GM21737 (cell line): ENCODE measurements around the gene MMP15.
"Not testable (repeated sequence)": the region's sequence is repeated elsewhere in the genome, so short reads cannot be mapped to it uniquely, and the experiment has no call there.

Experiments
- ATAC-seq: cut with Tn5 transposase; IDR thresholded peaks from one replicate; pipeline ENCODE4 v1.9.1; 2021; ENCODE audit warnings: mild to moderate bottlenecking, moderate library complexity; ENCODE audit not compliant: unreplicated experiment

The MMP15 gene

DNA sequence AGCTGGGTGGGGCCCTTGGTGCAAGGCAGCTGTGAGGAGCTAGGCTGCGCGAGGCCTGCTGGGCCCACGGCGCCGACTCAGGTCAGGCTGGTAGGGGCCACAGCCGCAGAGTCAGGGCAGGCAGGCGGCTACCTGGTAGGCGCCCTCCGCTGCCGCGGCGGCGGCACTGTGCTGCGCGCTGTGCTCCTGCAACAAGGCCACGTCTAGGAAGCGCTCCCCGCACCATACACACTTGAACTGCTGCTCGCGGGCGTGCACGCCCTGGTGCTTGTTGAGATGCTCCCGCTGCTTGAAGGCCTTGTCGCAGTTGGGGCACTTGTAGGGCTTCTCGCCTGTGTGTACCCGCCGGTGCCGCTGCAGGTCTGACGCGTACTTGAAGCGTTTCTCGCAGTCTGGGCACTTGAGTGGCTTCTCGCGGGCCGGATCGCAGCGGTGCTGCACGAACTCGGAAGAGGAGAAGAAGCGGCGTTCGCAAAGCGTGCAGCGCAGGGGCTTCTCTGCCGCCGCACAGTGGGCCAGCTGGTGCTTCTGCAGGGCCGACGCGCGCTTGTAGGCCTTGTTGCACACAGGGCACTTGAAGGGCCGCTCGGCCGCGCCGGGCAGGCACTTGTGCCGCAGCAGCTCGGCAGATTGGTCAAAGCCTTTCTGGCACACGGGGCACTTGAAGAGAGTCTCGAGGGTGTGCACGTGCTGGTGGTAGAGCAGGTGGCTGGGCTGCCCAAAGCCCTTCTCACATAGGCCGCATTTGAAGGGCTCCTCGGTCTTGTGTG is 29.0 kb upstream of the MMP15 start:
- ATAC-seq = no peak

DNA sequence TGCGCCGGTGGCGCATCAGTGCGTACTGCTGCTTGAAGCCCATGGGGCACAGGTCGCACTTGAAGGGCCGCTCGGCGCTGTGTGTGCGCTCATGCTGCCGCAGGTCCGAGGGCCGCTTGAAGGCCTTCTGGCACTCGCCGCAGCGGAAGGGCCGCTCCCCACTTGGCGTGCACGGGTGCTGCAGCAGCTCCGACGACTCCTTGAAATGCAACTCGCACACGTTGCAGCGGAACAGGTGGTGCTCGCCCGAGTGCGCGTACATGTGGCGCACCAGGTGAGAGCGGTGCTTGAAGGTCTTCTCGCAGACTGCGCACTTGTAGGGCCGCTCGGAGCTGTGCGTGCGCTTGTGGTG is 28.4 kb upstream of the MMP15 start:
- no peak for ATAC-seq

DNA sequence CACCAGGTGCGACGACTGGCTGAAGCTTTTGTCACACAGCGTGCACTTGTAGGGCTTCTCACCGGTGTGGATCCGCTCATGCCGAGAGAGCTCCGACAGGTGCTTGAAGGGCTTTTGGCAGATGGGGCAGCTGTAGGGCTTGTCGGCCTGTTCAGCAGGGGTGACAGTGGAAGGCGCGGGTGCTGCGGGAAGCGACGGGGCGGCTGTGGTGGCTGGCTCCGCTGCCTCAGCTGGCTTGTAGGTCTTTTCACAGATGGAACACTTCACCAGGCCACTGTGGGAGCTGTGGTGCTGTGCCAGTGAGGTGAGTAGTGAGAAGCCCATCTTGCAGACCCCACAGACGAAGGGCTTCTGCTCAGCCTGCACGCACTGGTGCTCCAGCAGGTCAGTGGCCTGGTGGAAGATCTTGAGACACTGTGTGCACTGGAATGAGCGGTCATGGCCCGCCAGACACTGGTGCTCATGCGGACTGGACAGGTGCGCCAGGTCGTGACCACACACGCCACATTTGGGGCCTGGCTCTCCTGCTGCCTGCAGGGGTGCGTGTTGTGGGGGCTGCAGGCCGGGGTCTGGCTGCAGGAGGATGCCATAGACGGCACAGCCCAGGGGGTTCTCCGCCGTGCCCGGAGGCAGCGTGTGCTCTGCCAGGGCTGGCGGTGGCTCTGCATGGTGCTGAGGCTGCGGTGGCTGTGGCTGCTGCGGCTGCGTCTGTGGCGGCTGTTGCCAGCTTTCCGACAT is 27.9 kb upstream of the MMP15 start:
- ATAC-seq = no peak

DNA sequence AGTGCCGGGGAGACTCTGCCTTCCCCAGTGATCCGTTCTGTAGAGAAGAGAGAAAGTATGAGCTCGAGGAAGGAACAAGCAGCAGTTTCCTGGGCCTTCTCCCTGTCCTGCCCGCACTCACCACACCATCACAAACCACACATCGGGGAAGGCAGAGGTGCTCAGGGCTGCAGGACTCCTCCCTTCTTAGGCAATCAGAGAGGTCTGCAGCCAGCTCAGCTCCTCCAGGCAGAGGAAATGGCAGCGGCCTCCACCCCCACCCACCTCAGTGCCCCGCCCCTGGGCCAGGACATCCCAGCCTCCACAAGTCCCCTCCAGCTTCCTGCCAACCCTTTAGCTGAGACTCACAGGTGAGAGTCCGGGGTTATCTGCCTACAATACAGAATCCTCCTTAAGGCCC is 27.1 kb upstream of the MMP15 start:
- no peak for ATAC-seq

DNA sequence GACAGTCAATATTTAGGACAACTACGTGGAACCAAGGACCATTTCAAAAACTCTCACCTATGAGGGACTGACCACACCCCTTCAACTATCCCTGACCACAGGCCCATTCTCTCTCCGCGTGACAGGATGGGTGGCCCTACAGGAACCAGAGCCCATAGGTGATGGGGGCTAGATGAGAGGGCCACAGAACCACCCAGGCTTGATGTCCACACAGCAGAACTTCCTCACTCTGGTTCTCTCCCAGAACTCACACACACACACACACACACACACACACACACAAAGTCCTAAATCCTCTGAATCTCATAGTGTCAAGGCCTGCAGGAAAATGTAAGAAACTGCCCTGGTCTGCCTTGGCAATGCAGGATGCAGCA is 26.6 kb upstream of the MMP15 start:
- no peak for ATAC-seq

DNA sequence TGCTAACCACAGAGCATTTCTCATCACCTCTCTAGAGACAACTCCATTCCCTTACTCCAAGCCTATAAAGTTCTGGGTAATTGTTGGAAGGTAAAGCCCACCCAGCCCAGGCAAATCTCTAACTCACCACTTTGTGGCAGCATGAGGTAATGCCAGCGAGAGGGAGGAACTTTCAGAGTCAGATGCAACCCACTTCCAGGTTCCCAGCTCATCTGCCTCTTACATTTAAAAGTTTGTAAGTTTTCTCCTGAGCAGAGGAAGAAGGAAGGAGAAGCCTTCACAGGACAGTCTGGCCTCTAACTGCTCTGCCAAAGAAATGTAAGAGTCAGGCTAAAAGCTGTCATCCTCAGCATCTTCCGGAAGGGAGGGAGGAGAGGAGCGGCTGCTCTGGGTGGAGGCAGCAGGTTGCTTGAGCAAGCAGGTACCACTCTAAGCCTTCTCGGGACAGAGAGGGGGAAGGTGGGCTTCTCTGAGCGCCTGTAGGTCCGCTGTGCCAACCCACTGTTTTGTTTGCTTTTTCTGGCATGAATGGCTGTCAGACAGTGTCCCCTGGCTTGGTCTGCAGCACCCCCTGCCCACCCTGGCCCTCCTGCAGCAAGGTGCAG is 26.1 kb upstream of the MMP15 start:
- no peak for ATAC-seq

DNA sequence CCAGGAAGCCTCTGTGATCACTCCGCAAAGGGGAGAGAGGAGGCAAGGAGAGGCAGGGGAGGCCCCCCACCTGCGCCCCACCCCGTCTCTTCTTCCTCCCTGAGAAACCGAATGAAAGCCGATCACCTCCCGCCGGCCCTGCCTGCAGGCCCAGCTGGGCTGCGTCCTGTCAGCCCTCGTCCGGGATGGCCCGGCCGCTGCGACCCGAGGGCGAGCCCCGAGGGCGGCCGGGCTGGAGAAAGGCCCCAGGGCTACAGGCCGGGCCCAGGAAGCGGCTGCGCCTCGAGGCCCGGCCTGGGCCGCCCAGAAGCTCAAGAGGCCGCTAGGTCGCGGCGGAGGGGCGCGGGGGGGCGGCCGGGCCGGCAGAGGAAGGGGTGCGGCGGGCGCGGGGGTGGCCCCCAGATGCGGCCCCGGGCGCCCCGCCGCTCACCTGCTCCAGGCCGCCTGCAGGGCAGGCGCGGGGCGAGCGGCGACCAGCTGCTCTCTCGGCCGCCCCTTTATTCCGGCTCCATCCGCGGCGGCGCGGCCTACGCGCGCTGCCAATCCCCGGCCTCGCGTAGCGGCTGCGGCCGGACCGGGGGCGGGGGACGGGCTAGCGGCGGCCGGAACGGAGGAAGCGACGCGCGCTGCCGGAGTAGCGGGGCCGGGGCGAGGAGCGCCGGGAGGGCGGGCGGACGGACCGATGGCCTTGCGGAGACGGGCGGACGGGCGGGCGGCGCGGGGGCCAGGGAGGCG is 25.4 kb upstream of the MMP15 start, which contains the start of gene ZNF319:
Gene ZNF319 (minus strand): TSS at position 702 of the 735 bp plus-strand sequence. CDS start 2,407 bp downstream, outside the sequence.
- peak; percentile 21 for ATAC-seq

DNA sequence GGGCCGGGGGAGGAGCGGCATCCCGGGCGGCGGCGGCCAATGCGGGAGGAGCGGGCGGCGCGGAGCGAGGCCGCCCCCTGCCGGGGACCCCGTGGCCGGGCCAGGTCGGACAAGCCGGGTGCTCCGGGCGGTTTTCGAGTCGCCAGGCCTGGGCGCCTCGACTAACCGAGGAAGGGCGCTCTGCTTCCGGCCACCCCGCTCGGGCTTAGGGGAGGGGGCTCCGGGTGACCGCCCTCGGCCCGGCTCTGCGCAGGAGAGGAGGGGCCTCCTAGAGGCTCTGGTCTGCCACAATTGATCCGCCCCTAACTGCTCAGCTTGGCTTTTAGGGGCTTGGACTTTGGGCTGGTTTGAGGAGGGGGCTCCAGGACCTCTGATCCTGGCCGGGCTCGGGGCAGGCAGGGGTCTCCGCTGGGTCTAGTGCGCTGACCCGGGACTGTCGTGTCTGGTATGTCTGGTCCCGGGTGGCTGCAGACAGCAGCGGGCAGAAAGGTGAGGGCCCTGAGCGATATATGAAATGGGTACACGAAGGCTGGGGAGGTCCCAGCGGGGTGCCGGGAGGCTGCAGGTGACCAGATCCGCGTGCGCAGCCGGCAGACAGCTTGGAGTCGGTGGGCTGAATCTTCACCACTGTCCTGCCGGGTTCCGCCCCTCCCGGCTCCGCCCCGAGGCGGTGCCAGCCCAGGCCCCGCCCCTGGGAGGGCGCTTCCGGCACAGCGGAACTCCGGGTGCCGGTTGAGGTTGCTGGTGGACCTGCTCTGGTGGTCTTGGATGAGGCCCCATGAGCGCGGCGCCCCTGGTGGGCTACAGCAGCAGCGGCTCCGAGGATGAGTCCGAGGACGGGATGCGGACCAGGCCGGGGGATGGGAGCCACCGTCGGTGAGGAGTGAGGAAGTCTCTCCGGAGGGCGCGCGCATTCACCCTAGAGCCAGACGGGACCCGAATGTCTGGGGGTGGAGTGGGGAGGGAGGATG is 24.6 kb upstream of the MMP15 start, which contains the start of gene USB1:
Gene USB1 (plus strand): TSS at position 702 of the 971 bp plus-strand sequence. CDS start 77 bp downstream, at position 779.
- peak; percentile 80 for ATAC-seq

DNA sequence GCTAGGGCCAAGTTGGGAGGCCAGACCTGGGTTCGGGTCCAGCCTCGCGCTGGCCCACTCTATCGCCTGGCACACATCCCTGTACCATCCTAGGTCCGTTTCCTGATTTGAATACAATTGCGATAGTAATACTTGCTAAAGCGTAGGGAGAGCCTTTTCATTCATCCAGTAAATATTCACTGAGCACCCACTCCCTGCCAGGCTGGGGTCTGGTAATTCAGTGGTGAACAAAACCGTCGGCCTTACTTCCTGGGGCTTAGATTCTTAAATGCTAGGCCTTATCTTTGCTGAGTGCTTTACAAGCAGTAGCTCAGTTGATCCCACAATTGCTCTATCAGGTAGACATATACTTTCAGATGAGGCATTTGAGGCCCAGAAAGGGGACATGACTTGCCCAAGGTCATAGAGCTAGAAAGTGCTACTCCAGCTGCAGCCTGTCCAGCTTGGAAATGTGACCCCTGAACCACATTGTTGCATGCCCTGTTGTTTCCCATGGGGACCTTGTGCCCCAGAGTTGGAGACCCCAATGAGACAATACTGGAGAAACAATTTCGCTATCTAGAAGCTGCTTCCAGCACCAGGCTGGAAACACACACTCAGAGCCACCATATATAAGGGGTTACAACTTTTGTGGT is 23.7 kb upstream of the MMP15 start:
- ATAC-seq = no peak

DNA sequence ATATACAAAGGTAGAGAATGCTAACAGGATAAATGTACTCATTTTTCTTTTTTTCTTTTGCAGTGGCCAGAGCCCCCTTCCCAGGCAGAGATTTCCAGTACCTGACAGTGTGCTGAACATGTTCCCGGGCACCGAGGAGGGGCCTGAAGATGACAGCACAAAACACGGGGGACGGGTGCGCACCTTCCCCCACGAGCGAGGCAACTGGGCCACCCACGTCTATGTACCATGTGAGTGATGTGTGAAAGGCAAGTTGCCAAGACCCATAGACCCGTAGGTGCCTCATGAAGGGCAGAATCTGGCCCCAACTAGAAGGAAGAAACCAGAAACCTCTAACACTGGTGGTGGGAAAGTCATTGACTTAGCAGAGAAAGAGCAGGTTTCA is 23.1 kb upstream of the MMP15 start:
- ATAC-seq = no peak

DNA sequence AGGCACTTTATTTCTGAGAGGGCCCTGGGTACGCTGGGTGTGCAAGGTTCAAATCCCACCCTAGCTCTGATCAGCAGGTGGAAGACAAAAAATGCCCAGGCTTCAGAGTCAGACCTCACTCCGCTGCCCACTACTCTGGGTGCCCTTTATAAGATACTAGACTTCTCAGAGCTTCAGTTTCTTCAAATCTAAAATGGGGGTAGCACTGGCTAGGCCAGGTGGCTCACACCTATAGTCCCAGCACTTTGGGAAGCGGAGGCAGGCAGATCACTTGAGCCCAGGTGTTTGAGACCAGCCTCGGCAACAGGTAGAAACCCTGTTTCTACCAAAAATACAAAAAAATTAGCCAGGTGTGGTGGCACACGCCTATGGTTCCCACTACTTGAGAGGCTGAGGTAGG is 22.6 kb upstream of the MMP15 start:
- no peak for ATAC-seq

DNA sequence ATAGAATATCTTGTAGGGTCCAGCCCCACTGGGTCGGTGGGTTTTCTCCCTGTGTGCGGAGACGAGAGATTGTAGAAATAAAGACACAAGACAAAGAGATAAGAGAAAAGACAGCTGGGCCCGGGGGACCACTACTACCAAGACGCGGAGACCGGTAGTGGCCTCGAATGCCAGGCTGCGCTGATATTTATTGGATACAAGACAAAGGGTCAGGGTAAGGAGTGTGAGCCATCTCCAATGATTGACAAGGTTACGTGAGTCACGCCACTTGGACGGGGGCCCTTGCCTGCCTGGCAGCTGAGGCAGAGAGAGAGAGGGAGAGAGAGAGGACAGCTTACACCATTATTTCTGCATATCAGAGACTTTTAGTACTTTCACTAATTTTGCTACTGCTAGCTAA is 20.8 kb upstream of the MMP15 start:
- not testable (repeated sequence) for ATAC-seq

DNA sequence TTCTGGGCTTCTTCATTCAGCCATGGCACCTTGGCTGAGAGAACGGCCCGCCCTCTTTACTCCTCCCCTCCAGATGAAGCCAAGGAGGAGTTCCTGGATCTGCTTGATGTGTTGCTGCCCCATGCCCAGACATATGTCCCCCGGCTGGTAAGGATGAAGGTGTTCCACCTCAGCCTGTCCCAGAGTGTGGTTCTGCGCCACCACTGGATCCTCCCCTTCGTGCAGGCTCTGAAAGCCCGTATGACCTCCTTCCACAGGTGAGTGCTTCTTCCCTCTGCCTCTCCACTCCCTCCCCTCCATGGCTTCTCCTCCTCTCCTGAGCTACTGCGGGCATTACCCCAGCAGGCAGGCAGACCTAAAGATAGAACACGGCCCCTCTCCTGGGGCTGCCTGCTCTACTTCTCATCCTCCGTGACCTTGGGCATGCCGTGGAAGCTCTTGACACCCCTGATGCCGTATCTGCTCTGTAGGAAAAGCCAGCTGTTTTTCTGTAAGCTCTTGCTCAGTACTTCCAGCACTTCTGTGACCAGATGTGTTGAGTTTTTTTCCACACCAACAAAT is 15.6 kb upstream of the MMP15 start:
- ATAC-seq = no peak

DNA sequence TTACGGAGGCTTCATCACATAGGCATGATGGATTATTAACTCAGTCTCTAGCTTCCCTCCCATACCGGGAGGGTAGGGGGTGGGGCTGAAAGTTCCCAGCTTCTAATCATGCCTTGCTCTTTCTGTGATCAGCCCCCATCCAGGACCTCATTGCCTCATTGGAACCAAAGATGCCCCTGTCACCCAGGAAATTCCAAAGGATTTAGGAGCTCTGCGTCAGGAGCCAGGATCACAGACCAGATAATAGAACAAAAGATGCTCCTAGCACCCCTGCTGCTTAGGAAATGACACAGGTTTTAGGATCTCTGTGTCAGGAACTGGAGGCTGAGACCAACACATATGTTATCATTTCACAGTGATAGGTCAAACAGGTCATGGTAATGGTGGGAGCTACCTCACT is 14.7 kb upstream of the MMP15 start:
- ATAC-seq = no peak

DNA sequence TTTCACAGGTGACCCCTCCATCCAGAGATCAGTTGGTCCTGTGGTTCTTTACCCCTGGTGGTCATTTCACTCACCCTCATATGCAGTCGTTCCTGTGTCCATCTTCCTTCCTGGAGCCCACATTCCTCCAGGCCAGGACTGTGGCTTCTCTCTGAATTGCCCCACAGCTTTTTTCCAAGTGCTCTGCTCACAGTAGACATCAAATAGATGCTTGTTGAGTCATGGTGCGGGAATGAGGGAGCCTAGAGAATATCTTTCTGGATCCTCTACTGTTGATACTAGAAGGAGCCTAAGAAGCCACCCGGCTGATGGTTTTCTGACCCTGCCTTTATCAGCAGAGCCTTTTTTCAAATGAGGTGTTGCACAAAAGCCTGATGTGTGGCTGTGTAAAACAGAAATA is 13.9 kb upstream of the MMP15 start:
- ATAC-seq = no peak

DNA sequence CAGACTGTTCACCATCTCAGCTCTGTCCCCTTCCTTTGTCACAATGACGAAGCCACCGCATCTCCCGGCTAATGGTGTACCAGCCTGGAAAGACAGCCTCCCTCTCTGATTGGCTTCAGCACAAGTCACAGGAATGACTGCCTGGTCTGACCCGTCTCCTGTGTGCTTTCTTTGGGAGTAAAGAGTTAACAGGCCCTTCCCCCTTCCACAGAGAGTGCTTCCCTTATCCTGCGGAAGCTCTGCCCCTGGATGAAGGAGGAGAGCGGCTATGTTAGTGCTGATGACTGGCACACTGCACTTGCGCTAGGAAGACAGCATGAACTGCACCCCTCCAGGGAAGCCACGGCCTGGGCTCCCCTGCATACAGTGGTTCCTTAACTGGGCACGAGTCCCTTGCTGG is 13.1 kb upstream of the MMP15 start:
- no peak for ATAC-seq

DNA sequence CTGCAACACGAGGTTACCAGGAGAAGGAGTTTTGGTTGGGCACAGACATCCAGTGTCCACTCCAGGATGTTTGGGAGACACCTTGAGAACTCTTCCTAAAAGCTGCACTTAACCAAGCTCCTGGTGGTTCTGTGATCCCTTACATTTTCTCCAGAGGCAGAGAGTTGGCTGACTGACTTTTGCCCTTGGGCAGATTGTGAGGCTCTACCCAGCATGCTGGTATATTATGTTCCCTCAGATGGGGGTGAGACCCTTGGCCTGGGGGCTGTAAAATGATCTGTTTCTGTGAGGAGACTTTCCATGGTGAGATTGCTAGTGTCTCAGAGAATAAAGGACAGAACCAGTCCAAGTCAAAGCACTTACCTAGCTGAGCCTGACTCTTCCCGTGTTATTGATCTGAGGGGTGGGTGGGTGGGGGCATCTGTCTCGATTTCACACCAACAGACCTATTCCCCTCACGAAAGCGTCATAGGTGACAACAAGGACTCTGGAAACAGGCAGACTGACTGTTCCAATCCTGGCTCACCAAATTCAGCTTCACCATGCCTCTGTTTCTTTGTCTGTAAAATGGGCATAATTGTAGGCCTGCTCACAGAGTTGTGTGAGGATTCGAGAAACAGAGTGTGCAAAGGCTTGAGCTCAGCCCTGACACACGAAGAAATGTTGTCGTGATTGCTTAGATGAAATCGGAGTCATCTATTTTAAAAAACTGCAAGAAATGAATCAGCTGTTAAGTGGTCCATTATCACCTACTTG is 12.2 kb upstream of the MMP15 start:
- ATAC-seq = no peak

DNA sequence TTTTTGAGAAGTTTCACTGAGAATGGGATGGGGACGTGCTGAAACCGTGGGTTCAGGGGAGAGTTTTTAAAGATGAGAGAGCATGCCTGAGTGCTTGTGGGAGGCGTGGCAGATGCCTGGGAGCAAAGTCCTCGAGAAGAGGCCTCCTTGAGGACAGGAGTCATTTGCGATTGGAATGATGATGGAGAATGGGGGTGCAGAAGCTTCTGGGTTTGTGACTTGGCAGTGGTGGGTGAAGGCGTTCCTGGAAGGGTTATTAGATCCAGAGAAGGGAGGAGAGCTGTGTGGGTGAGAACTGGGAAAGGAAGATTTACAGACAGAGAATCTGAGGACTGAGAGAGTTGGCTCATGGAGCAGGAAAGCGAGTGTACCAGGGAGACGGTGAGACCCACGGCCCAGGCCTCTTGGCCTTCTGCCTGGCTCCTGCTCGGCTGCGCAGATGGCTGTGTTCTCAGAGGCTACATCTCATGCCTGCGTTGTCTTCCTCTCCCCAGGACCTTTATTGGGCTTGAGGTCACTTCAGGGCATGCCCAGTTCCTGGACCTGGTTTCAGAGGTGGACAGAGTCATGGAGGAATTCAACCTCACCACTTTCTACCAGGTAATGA is 8.6 kb upstream of the MMP15 start:
- no peak for ATAC-seq
